GM12878 (cell line): ENCODE measurements around the gene USH1G. TPM values are rescaled to one million over a fixed set of nuclear protein-coding genes. Genes with fewer than 3 reads are reported as not detected.
A peak's percentile ranks its signal among the peaks of the same experiment; 100 is the strongest.

Experiments used
- BACH1 ChIP-seq: fragments of 450-650 bp; IDR thresholded peaks from 2 replicates; pipeline ENCODE4 v1.6.1; 2017; ENCODE audit warnings: mild to moderate bottlenecking, borderline replicate concordance
- BCL11A ChIP-seq: IDR thresholded peaks from 2 replicates; pipeline ENCODE4 v1.6.1; 2011; ENCODE audit warnings: low read depth, low read length
- EGR1 ChIP-seq, 2 experiments: IDR thresholded peaks; 1 replicate in 1 of 2; 2 replicates in 1 of 2; pipeline ENCODE4 v1.6.1; 2011 to 2012; ENCODE audit warnings: low read depth in 2 of 2, low read length in 2 of 2, borderline replicate concordance in 1 of 2, mild to moderate bottlenecking in 1 of 2, moderate library complexity in 1 of 2
- EZH2 ChIP-seq: IDR thresholded peaks from 2 replicates; pipeline ENCODE4 v1.6.1; 2012; ENCODE audit warnings: low read depth, mild to moderate bottlenecking, control low read depth, inconsistent platforms, low read length, borderline replicate concordance; ENCODE audit not compliant: control insufficient read depth
- FOXK2 ChIP-seq: fragments of 450-650 bp; IDR thresholded peaks from 2 replicates; pipeline ENCODE4 v1.6.1; 2017; ENCODE audit warnings: mild to moderate bottlenecking, moderate library complexity
- HCFC1 ChIP-seq: fragments of 150-350 bp; IDR thresholded peaks from 2 replicates; pipeline ENCODE4 v1.6.1; 2014; ENCODE audit warnings: low read length
- HDAC2 ChIP-seq: fragments of 200-600 bp; sonication (generic); IDR thresholded peaks from 2 replicates; pipeline ENCODE4 v1.6.1; 2017
- IRF4 ChIP-seq: IDR thresholded peaks from 2 replicates; pipeline ENCODE4 v1.6.1; 2011; ENCODE audit warnings: low read depth, low read length
- LARP7 ChIP-seq: fragments of 450-650 bp; IDR thresholded peaks from 2 replicates; pipeline ENCODE4 v1.6.1; 2017; ENCODE audit warnings: mild to moderate bottlenecking
- POLR2A ChIP-seq: IDR thresholded peaks from 2 replicates; pipeline ENCODE4 v1.6.1; 2011; ENCODE audit warnings: low read depth, mild to moderate bottlenecking, low read length
- RAD21 ChIP-seq: IDR thresholded peaks from 2 replicates; pipeline ENCODE4 v1.6.1; 2011; ENCODE audit warnings: mild to moderate bottlenecking, low read depth, low read length, moderate library complexity; ENCODE audit not compliant: insufficient read depth
- RAD51 ChIP-seq: fragments of 450-650 bp; IDR thresholded peaks from 2 replicates; pipeline ENCODE4 v1.6.1; 2016; ENCODE audit warnings: moderate library complexity, mild to moderate bottlenecking, inconsistent platforms
- RELB ChIP-seq: fragments of 450-650 bp; IDR thresholded peaks from 2 replicates; pipeline ENCODE4 v1.6.1; 2017; ENCODE audit warnings: low read depth, mild to moderate bottlenecking, moderate library complexity
- SIN3A ChIP-seq: IDR thresholded peaks from 2 replicates; pipeline ENCODE4 v1.6.1; 2012; ENCODE audit warnings: low read depth, low read length, improper control_type of control experiment
- SREBF2 ChIP-seq: IDR thresholded peaks from 2 replicates; pipeline ENCODE4 v1.6.1; 2012; ENCODE audit warnings: mild to moderate bottlenecking, low read length
- TARDBP ChIP-seq: IDR thresholded peaks from 2 replicates; pipeline ENCODE4 v1.6.1; 2016; ENCODE audit warnings: borderline replicate concordance
- WRNIP1 ChIP-seq: IDR thresholded peaks from 2 replicates; pipeline ENCODE4 v1.6.1; 2011; ENCODE audit warnings: low read depth, low read length, improper control_type of control experiment, borderline replicate concordance
- YY1 ChIP-seq: IDR thresholded peaks from 2 replicates; pipeline ENCODE4 v1.6.1; 2011; ENCODE audit warnings: low read depth, mild to moderate bottlenecking, low read length
- ZBED1 ChIP-seq: IDR thresholded peaks from 2 replicates; pipeline ENCODE4 v1.6.1; 2016; ENCODE audit warnings: borderline replicate concordance
- ZNF207 ChIP-seq: fragments of 450-650 bp; IDR thresholded peaks from 2 replicates; pipeline ENCODE4 v1.6.1; 2014; ENCODE audit warnings: antibody characterized with exemption, mild to moderate bottlenecking, borderline replicate concordance
- ZNF592 ChIP-seq: fragments of 450-650 bp; IDR thresholded peaks from 2 replicates; pipeline ENCODE4 v1.6.1; 2017; ENCODE audit warnings: mild to moderate bottlenecking, moderate library complexity
- polyA plus RNA-seq, 11 experiments: library from polyadenylated mRNA; depleted of rRNA in 4 of 11; unstranded in 6 of 11; stranded (reverse) in 5 of 11; fragments of >200 nt; fragmentation: Nextera tagmentation in 4 of 11; fragmentation: Illumina TruSeq in 1 of 11; extraction: Ambion mirVana in 4 of 11; extraction: Trizol in 1 of 11; gene quantifications; 1 replicate in 1 of 11; 2 replicates in 10 of 11; pipeline versions ENCODE4 v1.2.1 to v1.2.3, GENCODE V29; 2011 to 2016; ENCODE audit warnings: inconsistent platforms in 2 of 11, missing spikeins in 2 of 11, low read depth in 1 of 11
- total RNA-seq, 4 experiments: library from RNA; depleted of rRNA in 3 of 4; stranded (reverse); fragments of >200 nt in 3 of 4; fragmentation: Illumina TruSeq in 1 of 4; extraction: Trizol in 1 of 4; gene quantifications; 2 replicates each; pipeline versions ENCODE4 v1.2.1 to v1.2.3, GENCODE V29; 2013 to 2021
- TF ChIP-seq, protein P1 (sequence below): IDR thresholded peaks from 2 replicates; pipeline ENCODE4 v1.6.1; 2011; ENCODE audit warnings: mild to moderate bottlenecking, low read depth, low read length, moderate library complexity; ENCODE audit not compliant: insufficient replicate concordance
- TF ChIP-seq, protein P2 (sequence below): IDR thresholded peaks from 2 replicates; pipeline ENCODE4 v1.6.1; 2012; ENCODE audit warnings: low read depth, low read length, improper control_type of control experiment

Gene USH1G
- total and polyA plus RNA-seq, 10 of the 15 experiments (the other 5 are each of a cell fraction or from before 2014, with no cell fraction given), result 0.05 to 0.62 (median 0.09) TPM; not detected in 7

GRCh38 chr17:74873037-74873873 lies 49.8 kb downstream of the USH1G start (continued):
- TF ChIP-seq, protein P1, sequence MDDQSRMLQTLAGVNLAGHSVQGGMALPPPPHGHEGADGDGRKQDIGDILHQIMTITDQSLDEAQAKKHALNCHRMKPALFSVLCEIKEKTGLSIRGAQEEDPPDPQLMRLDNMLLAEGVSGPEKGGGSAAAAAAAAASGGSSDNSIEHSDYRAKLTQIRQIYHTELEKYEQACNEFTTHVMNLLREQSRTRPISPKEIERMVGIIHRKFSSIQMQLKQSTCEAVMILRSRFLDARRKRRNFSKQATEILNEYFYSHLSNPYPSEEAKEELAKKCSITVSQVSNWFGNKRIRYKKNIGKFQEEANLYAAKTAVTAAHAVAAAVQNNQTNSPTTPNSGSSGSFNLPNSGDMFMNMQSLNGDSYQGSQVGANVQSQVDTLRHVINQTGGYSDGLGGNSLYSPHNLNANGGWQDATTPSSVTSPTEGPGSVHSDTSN, result no peak
- TF ChIP-seq WRNIP1, result 0 out of 2 replicates have a peak, but pooled peaks have one; percentile 69
- 0 out of 2 replicates have a peak, but pooled peaks have one; percentile 28 for TF ChIP-seq IRF4
- TF ChIP-seq SREBF2, result peak; percentile 84
- peak; percentile 61; the same call in 1 of the 2 replicates for TF ChIP-seq YY1
- peak; percentile 86 for TF ChIP-seq POLR2A
- peak; percentile 84; the same call in 1 of the 2 replicates for TF ChIP-seq SIN3A
- peak; percentile 85 for TF ChIP-seq HCFC1
- TF ChIP-seq, protein P2, sequence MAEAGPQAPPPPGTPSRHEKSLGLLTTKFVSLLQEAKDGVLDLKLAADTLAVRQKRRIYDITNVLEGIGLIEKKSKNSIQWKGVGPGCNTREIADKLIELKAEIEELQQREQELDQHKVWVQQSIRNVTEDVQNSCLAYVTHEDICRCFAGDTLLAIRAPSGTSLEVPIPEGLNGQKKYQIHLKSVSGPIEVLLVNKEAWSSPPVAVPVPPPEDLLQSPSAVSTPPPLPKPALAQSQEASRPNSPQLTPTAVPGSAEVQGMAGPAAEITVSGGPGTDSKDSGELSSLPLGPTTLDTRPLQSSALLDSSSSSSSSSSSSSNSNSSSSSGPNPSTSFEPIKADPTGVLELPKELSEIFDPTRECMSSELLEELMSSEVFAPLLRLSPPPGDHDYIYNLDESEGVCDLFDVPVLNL, result peak; percentile 91
- TF ChIP-seq ZNF207, result peak; percentile 74; the same call in 1 of the 2 replicates
- no peak for TF ChIP-seq EGR1 (IDR thresholded peaks at IDR 0.05; ENCODE audit: borderline replicate concordance in 1 of 2, low read depth in 2 of 2, low read length in 2 of 2)
- peak; percentile 99 for TF ChIP-seq RAD51
- TF ChIP-seq BCL11A, result no peak
- peak; percentile 66; the same call in 1 of the 2 replicates for TF ChIP-seq FOXK2
- no peak for TF ChIP-seq ZBED1
- no peak for TF ChIP-seq ZNF592
- no peak; the same call in 1 of the 2 replicates for TF ChIP-seq TARDBP
- peak; percentile 56; the same call in 1 of the 2 replicates for TF ChIP-seq BACH1
- peak; percentile 91 for TF ChIP-seq RELB
- TF ChIP-seq HDAC2, result no peak
- TF ChIP-seq RAD21, result no peak
- no peak for TF ChIP-seq LARP7
- TF ChIP-seq EZH2, result no peak
